ENCODE measurements around the gene SDK1. TPM values are rescaled to one million over a fixed set of nuclear protein-coding genes. Genes with fewer than 3 reads are reported as not detected.

The SDK1 gene
- total and polyA plus RNA-seq, 11 donors, result 2.2 to 5.8 (median 3.4) TPM

GRCh38 chr7:4269746-4270145 lies 968.7 kb downstream of the SDK1 start:
- H3K4me1 ChIP-seq, result no peaks in the 10 kb centered on the region
- peaks cover 0 to 11% (median 0%) of the 10 kb centered on the region in 9 donors for H3K27me3 ChIP-seq
- H3K9me3 ChIP-seq, result peaks cover 0 to 9% (median 0%) of the 10 kb centered on the region in 12 donors
- no peaks in the 10 kb centered on the region for H3K36me3 ChIP-seq
- TF ChIP-seq, protein P1, sequence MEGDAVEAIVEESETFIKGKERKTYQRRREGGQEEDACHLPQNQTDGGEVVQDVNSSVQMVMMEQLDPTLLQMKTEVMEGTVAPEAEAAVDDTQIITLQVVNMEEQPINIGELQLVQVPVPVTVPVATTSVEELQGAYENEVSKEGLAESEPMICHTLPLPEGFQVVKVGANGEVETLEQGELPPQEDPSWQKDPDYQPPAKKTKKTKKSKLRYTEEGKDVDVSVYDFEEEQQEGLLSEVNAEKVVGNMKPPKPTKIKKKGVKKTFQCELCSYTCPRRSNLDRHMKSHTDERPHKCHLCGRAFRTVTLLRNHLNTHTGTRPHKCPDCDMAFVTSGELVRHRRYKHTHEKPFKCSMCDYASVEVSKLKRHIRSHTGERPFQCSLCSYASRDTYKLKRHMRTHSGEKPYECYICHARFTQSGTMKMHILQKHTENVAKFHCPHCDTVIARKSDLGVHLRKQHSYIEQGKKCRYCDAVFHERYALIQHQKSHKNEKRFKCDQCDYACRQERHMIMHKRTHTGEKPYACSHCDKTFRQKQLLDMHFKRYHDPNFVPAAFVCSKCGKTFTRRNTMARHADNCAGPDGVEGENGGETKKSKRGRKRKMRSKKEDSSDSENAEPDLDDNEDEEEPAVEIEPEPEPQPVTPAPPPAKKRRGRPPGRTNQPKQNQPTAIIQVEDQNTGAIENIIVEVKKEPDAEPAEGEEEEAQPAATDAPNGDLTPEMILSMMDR (IDR thresholded peaks at IDR 0.05), result no peak
- no peak for TF ChIP-seq POLR2A (IDR thresholded peaks at IDR 0.05)
- H3K4me3 ChIP-seq, result no peak overlapping the region
- intact Hi-C loops (cut with DNase I), result no loop called here
- no peak for ATAC-seq
- peak in 1 of 5 donors; percentile 7 for DNase-seq
- WGBS, 4 donors, result 75 to 85% (median 77%) methylated on average over 9 to 11 of the region's 11 CpGs
- H3K27ac ChIP-seq, result no peak overlapping the region

GRCh38 chr7:4270268-4270667 lies 969.2 kb downstream of the SDK1 start:
- intact Hi-C loops (cut with DNase I), result no loop called here
- H3K27ac ChIP-seq, result no peak overlapping the region
- H3K4me3 ChIP-seq, result no peak overlapping the region
- no peaks in the 10 kb centered on the region for H3K4me1 ChIP-seq
- ATAC-seq (no peak), DNase-seq (peak in 1 of 5 donors; percentile 6)
- H3K27me3 ChIP-seq, result peaks cover 0 to 9% (median 0%) of the 10 kb centered on the region in 9 donors
- WGBS, 4 donors, result 77 to 90% (median 82%) methylated on average over 8 to 12 of the region's 12 CpGs
- TF ChIP-seq, protein P1 (IDR thresholded peaks at IDR 0.05), result no peak
- TF ChIP-seq POLR2A (IDR thresholded peaks at IDR 0.05), result no peak
- H3K36me3 ChIP-seq, result no peaks in the 10 kb centered on the region
- H3K9me3 ChIP-seq, result peaks cover 0 to 14% (median 0%) of the 10 kb centered on the region in 12 donors

- Histone ChIP-seq H3K36me3 (no peaks in the 10 kb centered on the region), H3K27me3 (peaks cover 0 to 6% (median 0%) of the 10 kb centered on the region in 9 donors), H3K4me1 (no peaks in the 10 kb centered on the region), H3K4me3 (no peak overlapping the region), H3K9me3 (peaks cover 0 to 15% (median 0%) of the 10 kb centered on the region in 12 donors), H3K27ac (no peak overlapping the region)
- no peak for ATAC-seq
- peak in 1 of 5 donors; percentile 4 for DNase-seq
- no peak for TF ChIP-seq POLR2A (IDR thresholded peaks at IDR 0.05)
- TF ChIP-seq, protein P1 (IDR thresholded peaks at IDR 0.05), result no peak
- WGBS, 4 donors, result 70 to 73% (median 72%) methylated on average over 9 to 13 of the region's 13 CpGs
- intact Hi-C loops (cut with DNase I), result no loop called here
These were observed 970.1 kb downstream of the SDK1 start for GRCh38 chr7:4270941-4271715.

- Histone ChIP-seq H3K27me3 (peaks cover 0 to 6% (median 0%) of the 10 kb centered on the region in 9 donors), H3K27ac (no peak overlapping the region), H3K4me1 (no peaks in the 10 kb centered on the region), H3K4me3 (no peak overlapping the region), H3K9me3 (peaks cover 0 to 15% (median 0%) of the 10 kb centered on the region in 12 donors), H3K36me3 (no peaks in the 10 kb centered on the region)
- TF ChIP-seq POLR2A (IDR thresholded peaks at IDR 0.05), result no peak
- TF ChIP-seq, protein P1 (IDR thresholded peaks at IDR 0.05), result no peak
- intact Hi-C loops (cut with DNase I), result no loop called here
- 77 to 87% (median 78%) methylated on average over 8 to 10 of the region's 10 CpGs for WGBS, 4 donors
- ATAC-seq (no peak), DNase-seq (peak in 1 of 5 donors; percentile 6)
These were observed 970.6 kb downstream of the SDK1 start for GRCh38 chr7:4271716-4272015.
